Activated CD4-positive, CD25-positive, alpha-beta regulatory T cell treated with anti-CD3 and anti-CD28 coated beads, Interleukin-2, amount 50 U/mL, for 24 hours (primary cell): Measurements from ENCODE around the gene CWC15.

Source experiments
- ATAC-seq, 2 donors: fragments of 150-1000 bp; cut with Tn5 transposase; one replicate each; pipeline ENCODE4 v1.10.0; 2021; ENCODE audit warnings: mild to moderate bottlenecking in 1 of 2, moderate library complexity in 1 of 2

CWC15 gene

DNA sequence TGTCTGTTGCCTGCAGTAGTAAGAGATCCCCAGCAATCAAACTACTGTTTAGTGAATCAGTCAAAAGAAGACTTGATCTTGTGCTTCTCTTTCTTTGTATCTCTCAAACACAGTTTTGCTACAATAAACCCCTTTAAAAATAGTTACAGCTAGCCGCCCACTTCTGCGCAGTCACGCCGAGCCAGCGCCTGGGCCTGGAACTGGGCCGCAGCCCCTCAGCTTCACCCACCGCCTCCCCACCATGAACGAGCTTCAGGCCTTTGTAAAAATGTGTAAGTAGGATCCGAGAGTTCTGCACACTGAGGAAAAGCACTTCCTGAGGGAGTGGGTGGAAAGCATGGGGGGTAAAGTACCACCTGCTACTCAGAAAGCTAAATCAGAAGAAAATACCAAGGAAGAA is 60.5 kb downstream of the CWC15 start:
- no peak for ATAC-seq
